HepG2 (cell line): ENCODE measurements around the gene PITRM1. TPM values are rescaled to one million over a fixed set of nuclear protein-coding genes. Genes with fewer than 3 reads are reported as not detected.
A peak's percentile ranks its signal among the peaks of the same experiment; 100 is the strongest.

ENCODE experiments used
- ATAC-seq: fragments of 200-7000 bp; cut with Tn5 transposase; 3 replicates; pipeline ENCODE4 v1.9.1; 2020; ENCODE audit warnings: mild to moderate bottlenecking, moderate library complexity
- BruUV-seq: library from RNA; stranded (reverse); fragments of 400-500 nt; replicated peaks from 2 replicates; lab custom pipeline; 2021; lab: Mats Ljungman, UMichigan
- CTCF ChIA-PET: fragments of 300-600 bp; formaldehyde crosslinking; extraction: SDS; loops from one replicate; lab custom pipeline; 2021; ENCODE audit warnings: low total read pairs, inconsistent platforms, low intra/inter-chr PET ratio; lab: Yijun Ruan, JAX
- POLR2A ChIA-PET: fragments of 350-600 bp; sonication (Branson Sonifier 250); formaldehyde crosslinking; loops from one replicate; lab custom pipeline; 2020; ENCODE audit warnings: antibody characterized with exemption, inconsistent platforms; lab: Yijun Ruan, JAX
- DNase-seq: peaks from one replicate; pipeline ENCODE4 v3.0.0-alpha.2; 2015; ENCODE audit warnings: low spot score
- FAIRE-seq: peaks from 3 replicates; lab custom pipeline; 2011; peaks lifted over from hg19 to GRCh38; lab: Jason Lieb, UNC
- H2AFZ ChIP-seq: one replicate; pipeline ENCODE4 v1.6.1; 2011; ENCODE audit warnings: low read length, inconsistent platforms
- H3K27ac ChIP-seq: fragments of 300-600 bp; 3 replicates; pipeline ENCODE4 v1.8.0; 2011; ENCODE audit warnings: mixed run types, mild to moderate bottlenecking, mixed read lengths, low read length, inconsistent platforms; ENCODE audit not compliant: insufficient read depth; ENCODE audit errors: extremely low read length
- H3K27me3 ChIP-seq, 2 experiments: fragments of 200-600 bp in 1 of 2; 2 replicates in 1 of 2; 3 replicates in 1 of 2; pipeline versions ENCODE4 v1.6.0 to v1.8.0; 2011; ENCODE audit warnings: low read length in 2 of 2, mild to moderate bottlenecking in 2 of 2, moderate library complexity in 2 of 2, inconsistent platforms in 1 of 2; ENCODE audit not compliant: insufficient read depth in 2 of 2, control insufficient read depth in 1 of 2
- H3K36me3 ChIP-seq, 2 experiments: fragments of 200-600 bp in 1 of 2; replicated peaks in 1 of 2; 2 replicates in 1 of 2; 3 replicates in 1 of 2; pipeline versions ENCODE4 v1.5.1 to v1.8.0; 2011; ENCODE audit warnings: low read length in 2 of 2, inconsistent platforms in 1 of 2; ENCODE audit not compliant: insufficient read depth in 2 of 2, control insufficient read depth in 1 of 2
- H3K4me1 ChIP-seq: 2 replicates; pipeline ENCODE4 v1.5.1; 2012; ENCODE audit warnings: low read length, inconsistent platforms; ENCODE audit not compliant: insufficient read depth
- H3K4me2 ChIP-seq: 2 replicates; pipeline ENCODE4 v1.6.0; 2011; ENCODE audit warnings: low read depth, low read length, inconsistent platforms
- H3K4me3 ChIP-seq, 3 experiments: fragments of 200-600 bp in 1 of 3; sonication (generic), shearing (Covaris generic) in 1 of 3; replicated peaks in 1 of 3; 2 replicates each; pipeline ENCODE4 v1.5.1; 2011 to 2016; ENCODE audit warnings: low read length in 3 of 3, inconsistent platforms in 2 of 3, low read depth in 2 of 3, mild to moderate bottlenecking in 2 of 3, control low read depth in 1 of 3, mixed read lengths in 1 of 3; ENCODE audit not compliant: insufficient read depth in 1 of 3
- H3K79me2 ChIP-seq: one replicate; pipeline ENCODE4 v1.6.1; 2011; ENCODE audit warnings: low read length, inconsistent platforms; ENCODE audit not compliant: insufficient read depth
- H3K9ac ChIP-seq: 2 replicates; pipeline ENCODE4 v1.6.0; 2011; ENCODE audit warnings: mild to moderate bottlenecking, low read depth, low read length, inconsistent platforms; ENCODE audit not compliant: insufficient read depth
- H3K9me3 ChIP-seq: 2 replicates; pipeline ENCODE4 v1.5.1; 2012; ENCODE audit warnings: mild to moderate bottlenecking, low read length
- H4K20me1 ChIP-seq: 2 replicates; pipeline ENCODE4 v1.6.0; 2011; ENCODE audit warnings: inconsistent platforms, mild to moderate bottlenecking, low read length, moderate library complexity; ENCODE audit not compliant: insufficient read depth
- GABPA ChIP-seq, 2 experiments: IDR thresholded peaks; 2 replicates each; pipeline ENCODE4 v1.6.1; 2011 to 2016; ENCODE audit warnings: low read depth in 2 of 2, low read length in 1 of 2, missing biosample characterization in 1 of 2, missing genetic modification characterization in 1 of 2
- KMT2B ChIP-seq: IDR thresholded peaks from 2 replicates; pipeline ENCODE4 v1.6.1; 2016; ENCODE audit warnings: missing genetic modification reagents, missing compliant biosample characterization
- ZEB1 ChIP-seq: IDR thresholded peaks from 2 replicates; pipeline ENCODE4 v1.6.1; 2012; ENCODE audit warnings: mild to moderate bottlenecking, low read depth, inconsistent platforms; ENCODE audit not compliant: insufficient replicate concordance
- ZNF781 ChIP-seq: sonication (generic); formaldehyde crosslinking; IDR thresholded peaks from 2 replicates; pipeline ENCODE4 v1.5.1; 2020; ENCODE audit warnings: borderline replicate concordance, mild to moderate bottlenecking, missing genetic modification reagents; ENCODE audit errors: not compliant biosample characterization
- ZNF792 ChIP-seq: IDR thresholded peaks from 2 replicates; pipeline ENCODE4 v1.6.1; 2016
- WGBS: methylation state at CpG from one replicate; pipeline ENCODE4 v1.1.6; 2017; ENCODE audit warnings: low lambda C conversion rate; 5-methylcytosine and 5-hydroxymethylcytosine counted together
- in situ Hi-C: cut with HindIII; loops from 2 replicates; pipeline ENCODE4 v1.10.0; 2017; ENCODE audit warnings: low pct_unique_long_range_greater_than_20kb; ENCODE audit not compliant: extremely low pct_ligation_motif_present
- intact Hi-C: fragments of 100-400 bp; cut with micrococcal nuclease; formaldehyde crosslinking; loops from one replicate; pipeline ENCODE4 v1.10.0; 2022; ENCODE audit not compliant: unreplicated experiment
- polyA plus RNA-seq, 8 experiments: library from polyadenylated mRNA; depleted of rRNA in 3 of 8; stranded (reverse) in 7 of 8; unstranded in 1 of 8; fragments of >200 nt; fragmentation: Illumina TruSeq in 4 of 8; extraction: Trizol in 4 of 8; gene quantifications; 2 replicates each; pipeline versions ENCODE4 v1.2.1 to v1.2.3, GENCODE V29; 2011 to 2016; ENCODE audit warnings: low read depth in 4 of 8, missing spikeins in 1 of 8, mixed read lengths in 1 of 8; ENCODE audit not compliant: insufficient read depth in 1 of 8
- total RNA-seq, 5 experiments: library from RNA; depleted of rRNA; stranded (reverse); fragments of >200 nt; fragmentation: Illumina TruSeq; extraction: Trizol; gene quantifications; 2 replicates each; pipeline ENCODE4 v1.2.3, GENCODE V29; 2016; ENCODE audit warnings: low read depth in 1 of 5
- TF ChIP-seq, protein P1 (sequence below): sonication (generic); formaldehyde crosslinking; IDR thresholded peaks from 2 replicates; pipeline ENCODE4 v1.4.0; 2020; ENCODE audit warnings: missing genetic modification reagents, borderline replicate concordance

Gene PITRM1
- total and polyA plus RNA-seq, 2 of the 13 experiments (the other 11 are each of a cell fraction or from before 2014, with no cell fraction given) = 16.4 to 29.0 TPM

DNA sequence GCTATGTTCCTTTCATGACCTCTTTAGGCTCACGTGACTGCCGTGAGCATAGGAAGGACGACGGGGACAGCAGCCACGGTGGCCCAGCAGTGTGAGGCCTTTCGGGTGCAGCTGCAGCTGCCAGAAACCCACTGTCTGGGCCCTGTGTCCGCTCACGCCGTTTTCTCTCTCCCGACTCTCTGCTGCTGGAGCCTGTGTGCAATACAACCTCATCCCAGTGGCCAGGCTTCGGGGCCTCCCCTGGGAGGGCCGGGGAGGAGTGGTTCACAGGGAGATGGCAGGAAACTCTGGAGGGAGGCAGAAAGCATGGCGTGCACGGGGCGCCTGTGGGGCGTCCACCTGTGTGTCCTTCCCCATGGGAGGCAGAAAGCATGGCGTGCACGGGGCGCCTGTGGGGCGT is 66.7 kb downstream of the PITRM1 start:
- CTCF ChIA-PET = no interaction called here
- H3K79me2 ChIP-seq = no peaks in the 10 kb centered on the region
- no peak overlapping the region for H3K27ac ChIP-seq
- H3K4me1 ChIP-seq = peaks cover 8% of the 10 kb centered on the region; the same call in 1 of the 2 replicates
- FAIRE-seq (no peak), DNase-seq (no peak), ATAC-seq (peak; percentile 34; the same call in 2 of the 3 replicates)
- in situ Hi-C loops (no loop called here), intact Hi-C loops (no loop called here)
- no peak overlapping the region for H3K4me3 ChIP-seq
- 0 out of 2 replicates have a peak, but pooled peaks cover 2% of the 10 kb centered on the region for H4K20me1 ChIP-seq
- 65% methylated on average over 5 of the region's 20 CpGs for WGBS
- no peak for TF ChIP-seq GABPA (IDR thresholded peaks at IDR 0.05; ENCODE audit: low read depth, low read length)
- TF ChIP-seq GABPA (CRISPR knock-in tag; IDR thresholded peaks at IDR 0.05; ENCODE audit: low read depth) = no peak
- no peak for TF ChIP-seq KMT2B (CRISPR knock-in tag)
- no peak for TF ChIP-seq ZNF792 (CRISPR knock-in tag)
- TF ChIP-seq ZEB1 = no peak
- TF ChIP-seq, protein P1, sequence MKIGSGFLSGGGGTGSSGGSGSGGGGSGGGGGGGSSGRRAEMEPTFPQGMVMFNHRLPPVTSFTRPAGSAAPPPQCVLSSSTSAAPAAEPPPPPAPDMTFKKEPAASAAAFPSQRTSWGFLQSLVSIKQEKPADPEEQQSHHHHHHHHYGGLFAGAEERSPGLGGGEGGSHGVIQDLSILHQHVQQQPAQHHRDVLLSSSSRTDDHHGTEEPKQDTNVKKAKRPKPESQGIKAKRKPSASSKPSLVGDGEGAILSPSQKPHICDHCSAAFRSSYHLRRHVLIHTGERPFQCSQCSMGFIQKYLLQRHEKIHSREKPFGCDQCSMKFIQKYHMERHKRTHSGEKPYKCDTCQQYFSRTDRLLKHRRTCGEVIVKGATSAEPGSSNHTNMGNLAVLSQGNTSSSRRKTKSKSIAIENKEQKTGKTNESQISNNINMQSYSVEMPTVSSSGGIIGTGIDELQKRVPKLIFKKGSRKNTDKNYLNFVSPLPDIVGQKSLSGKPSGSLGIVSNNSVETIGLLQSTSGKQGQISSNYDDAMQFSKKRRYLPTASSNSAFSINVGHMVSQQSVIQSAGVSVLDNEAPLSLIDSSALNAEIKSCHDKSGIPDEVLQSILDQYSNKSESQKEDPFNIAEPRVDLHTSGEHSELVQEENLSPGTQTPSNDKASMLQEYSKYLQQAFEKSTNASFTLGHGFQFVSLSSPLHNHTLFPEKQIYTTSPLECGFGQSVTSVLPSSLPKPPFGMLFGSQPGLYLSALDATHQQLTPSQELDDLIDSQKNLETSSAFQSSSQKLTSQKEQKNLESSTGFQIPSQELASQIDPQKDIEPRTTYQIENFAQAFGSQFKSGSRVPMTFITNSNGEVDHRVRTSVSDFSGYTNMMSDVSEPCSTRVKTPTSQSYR = no peak
- TF ChIP-seq ZNF781 (CRISPR knock-in tag) = no peak
- H2AFZ ChIP-seq = no peak overlapping the region
- H3K9ac ChIP-seq = no peak overlapping the region
- no peak overlapping the region for H3K4me2 ChIP-seq
- H3K27me3 ChIP-seq = no peaks in the 10 kb centered on the region
- POLR2A ChIA-PET = no interaction called here
- H3K9me3 ChIP-seq = no peaks in the 10 kb centered on the region
- BruUV-seq = no TSS peak
- H3K36me3 ChIP-seq = no peaks in the 10 kb centered on the region
